GM18502 (cell line): ENCODE data around the gene CMBL.
A peak's percentile ranks its signal among the peaks of the same experiment; 100 is the strongest.

Experiments
- ATAC-seq: cut with Tn5 transposase; IDR thresholded peaks from one replicate; pipeline ENCODE4 v1.9.1; 2021; ENCODE audit warnings: mild to moderate bottlenecking; ENCODE audit not compliant: unreplicated experiment, poor library complexity

The CMBL gene

GRCh38 chr5:10334831-10335230 is 27.1 kb upstream of the CMBL start:
- no peak for ATAC-seq

GRCh38 chr5:10333154-10334006 is 25.7 kb upstream of the CMBL start:
- ATAC-seq, result peak; percentile 62

GRCh38 chr5:10332301-10332700 is 24.6 kb upstream of the CMBL start:
- ATAC-seq, result no peak

- no peak for ATAC-seq
Measured at GRCh38 chr5:10331341-10331796, 23.7 kb upstream of the CMBL start.

- ATAC-seq, result no peak
Measured at GRCh38 chr5:10330511-10331230, 23.0 kb upstream of the CMBL start.

GRCh38 chr5:10329820-10330481 is 22.2 kb upstream of the CMBL start:
- no peak for ATAC-seq

GRCh38 chr5:10329446-10329819 is 21.7 kb upstream of the CMBL start:
- ATAC-seq, result no peak

GRCh38 chr5:10328323-10328722 is 20.6 kb upstream of the CMBL start:
- no peak for ATAC-seq

GRCh38 chr5:10324518-10325370 is 17.0 kb upstream of the CMBL start:
- no peak for ATAC-seq

GRCh38 chr5:10323588-10324488 is 16.1 kb upstream of the CMBL start:
- no peak for ATAC-seq

- ATAC-seq, result no peak
Measured at GRCh38 chr5:10321882-10322281, 14.2 kb upstream of the CMBL start.

GRCh38 chr5:10320793-10321192 is 13.1 kb upstream of the CMBL start:
- ATAC-seq, result no peak

- ATAC-seq, result no peak
Measured at GRCh38 chr5:10319202-10319851, 11.6 kb upstream of the CMBL start.

GRCh38 chr5:10317825-10318682 is 10.4 kb upstream of the CMBL start:
- peak; percentile 71 for ATAC-seq

- no peak for ATAC-seq
Measured at GRCh38 chr5:10315824-10316509, 8.3 kb upstream of the CMBL start.

- ATAC-seq, result no peak
Measured at GRCh38 chr5:10315201-10315600, 7.5 kb upstream of the CMBL start.
